HepG2 (cell line): ENCODE measurements around the gene CHPF. TPM values are rescaled to one million over a fixed set of nuclear protein-coding genes. Genes with fewer than 3 reads are reported as not detected.

Source experiments
- ELF1 ChIP-seq: sonication (generic); formaldehyde crosslinking; IDR thresholded peaks from 2 replicates; pipeline ENCODE4 v1.4.0; 2020; ENCODE audit warnings: missing genetic modification reagents
- KDM4B ChIP-seq: sonication (generic); formaldehyde crosslinking; IDR thresholded peaks from 2 replicates; pipeline ENCODE4 v1.4.0; 2020; ENCODE audit warnings: missing genetic modification reagents
- KDM5A ChIP-seq: fragments of 200-600 bp; sonication (generic); IDR thresholded peaks from 2 replicates; pipeline ENCODE4 v1.7.0; 2018; ENCODE audit warnings: antibody characterized with exemption, mild to moderate bottlenecking, low read length, borderline replicate concordance
- KDM6A ChIP-seq: IDR thresholded peaks from 2 replicates; pipeline ENCODE4 v1.6.1; 2016; ENCODE audit warnings: low read depth
- KLF11 ChIP-seq: IDR thresholded peaks from 2 replicates; pipeline ENCODE4 v1.6.1; 2016; ENCODE audit warnings: missing compliant biosample characterization
- KLF12 ChIP-seq: sonication (generic); formaldehyde crosslinking; IDR thresholded peaks from 2 replicates; pipeline ENCODE4 v1.4.0; 2020; ENCODE audit warnings: missing genetic modification reagents, borderline replicate concordance
- MYC ChIP-seq: sonication (generic); formaldehyde crosslinking; IDR thresholded peaks from 2 replicates; pipeline ENCODE4 v1.9.0; 2021; ENCODE audit warnings: missing genetic modification reagents, borderline replicate concordance
- NFE2 ChIP-seq: sonication (generic); formaldehyde crosslinking; IDR thresholded peaks from 2 replicates; pipeline ENCODE4 v1.4.0; 2020; ENCODE audit warnings: missing genetic modification reagents
- PITX1 ChIP-seq: sonication (generic); formaldehyde crosslinking; IDR thresholded peaks from 2 replicates; pipeline ENCODE4 v1.5.1; 2020; ENCODE audit warnings: mild to moderate bottlenecking, missing genetic modification reagents
- PRDM15 ChIP-seq: sonication (generic); formaldehyde crosslinking; IDR thresholded peaks from 2 replicates; pipeline ENCODE4 v1.4.0; 2020; ENCODE audit warnings: missing genetic modification reagents
- SNAPC2 ChIP-seq: sonication (generic); formaldehyde crosslinking; IDR thresholded peaks from 2 replicates; pipeline ENCODE4 v1.8.1; 2022; ENCODE audit warnings: mild to moderate bottlenecking, missing genetic modification reagents
- ZBTB42 ChIP-seq: sonication (generic); formaldehyde crosslinking; IDR thresholded peaks from 2 replicates; pipeline ENCODE4 v1.5.0; 2020; ENCODE audit warnings: mild to moderate bottlenecking, missing genetic modification reagents
- ZFAT ChIP-seq: sonication (generic); formaldehyde crosslinking; conservative IDR thresholded peaks from 2 replicates; pipeline ENCODE4 v1.8.1; 2023; ENCODE audit warnings: missing genetic modification reagents, inconsistent platforms
- ZKSCAN5 ChIP-seq: sonication (generic); formaldehyde crosslinking; IDR thresholded peaks from 2 replicates; pipeline ENCODE4 v1.5.1; 2020; ENCODE audit warnings: mild to moderate bottlenecking, missing genetic modification reagents
- ZNF17 ChIP-seq: sonication (generic); formaldehyde crosslinking; IDR thresholded peaks from 2 replicates; pipeline ENCODE4 v1.5.0; 2020; ENCODE audit warnings: mild to moderate bottlenecking, missing genetic modification reagents
- ZNF446 ChIP-seq: sonication (generic); formaldehyde crosslinking; IDR thresholded peaks from 2 replicates; pipeline ENCODE4 v1.5.0; 2020; ENCODE audit warnings: mild to moderate bottlenecking, missing genetic modification reagents
- ZNF615 ChIP-seq: sonication (generic); formaldehyde crosslinking; IDR thresholded peaks from 2 replicates; pipeline ENCODE4 v1.5.0; 2020; ENCODE audit warnings: mild to moderate bottlenecking, missing genetic modification reagents, borderline replicate concordance
- ZNF749 ChIP-seq: sonication (generic); formaldehyde crosslinking; IDR thresholded peaks from 2 replicates; pipeline ENCODE4 v1.8.0; 2022; ENCODE audit warnings: mild to moderate bottlenecking, missing genetic modification reagents, moderate library complexity, borderline replicate concordance
- ZNF761 ChIP-seq: sonication (generic); formaldehyde crosslinking; conservative IDR thresholded peaks from 2 replicates; pipeline ENCODE4 v1.4.0; 2020; ENCODE audit warnings: mild to moderate bottlenecking, missing genetic modification reagents
- polyA plus RNA-seq, 8 experiments: library from polyadenylated mRNA; depleted of rRNA in 3 of 8; stranded (reverse) in 7 of 8; unstranded in 1 of 8; fragments of >200 nt; fragmentation: Illumina TruSeq in 4 of 8; extraction: Trizol in 4 of 8; gene quantifications; 2 replicates each; pipeline versions ENCODE4 v1.2.1 to v1.2.3, GENCODE V29; 2011 to 2016; ENCODE audit warnings: low read depth in 4 of 8, missing spikeins in 1 of 8, mixed read lengths in 1 of 8; ENCODE audit not compliant: insufficient read depth in 1 of 8
- total RNA-seq, 5 experiments: library from RNA; depleted of rRNA; stranded (reverse); fragments of >200 nt; fragmentation: Illumina TruSeq; extraction: Trizol; gene quantifications; 2 replicates each; pipeline ENCODE4 v1.2.3, GENCODE V29; 2016; ENCODE audit warnings: low read depth in 1 of 5
- TF ChIP-seq, protein P1 (sequence below): IDR thresholded peaks from 2 replicates; pipeline ENCODE4 v1.6.1; 2012; ENCODE audit warnings: low read length, improper control_type of control experiment
- TF ChIP-seq, protein P2 (sequence below): IDR thresholded peaks from 2 replicates; pipeline ENCODE4 v1.6.1; 2016; ENCODE audit warnings: control low read depth

Gene CHPF
- total and polyA plus RNA-seq, 2 of the 13 experiments (the other 11 are each of a cell fraction or from before 2014, with no cell fraction given): 79.6 to 111 TPM

DNA sequence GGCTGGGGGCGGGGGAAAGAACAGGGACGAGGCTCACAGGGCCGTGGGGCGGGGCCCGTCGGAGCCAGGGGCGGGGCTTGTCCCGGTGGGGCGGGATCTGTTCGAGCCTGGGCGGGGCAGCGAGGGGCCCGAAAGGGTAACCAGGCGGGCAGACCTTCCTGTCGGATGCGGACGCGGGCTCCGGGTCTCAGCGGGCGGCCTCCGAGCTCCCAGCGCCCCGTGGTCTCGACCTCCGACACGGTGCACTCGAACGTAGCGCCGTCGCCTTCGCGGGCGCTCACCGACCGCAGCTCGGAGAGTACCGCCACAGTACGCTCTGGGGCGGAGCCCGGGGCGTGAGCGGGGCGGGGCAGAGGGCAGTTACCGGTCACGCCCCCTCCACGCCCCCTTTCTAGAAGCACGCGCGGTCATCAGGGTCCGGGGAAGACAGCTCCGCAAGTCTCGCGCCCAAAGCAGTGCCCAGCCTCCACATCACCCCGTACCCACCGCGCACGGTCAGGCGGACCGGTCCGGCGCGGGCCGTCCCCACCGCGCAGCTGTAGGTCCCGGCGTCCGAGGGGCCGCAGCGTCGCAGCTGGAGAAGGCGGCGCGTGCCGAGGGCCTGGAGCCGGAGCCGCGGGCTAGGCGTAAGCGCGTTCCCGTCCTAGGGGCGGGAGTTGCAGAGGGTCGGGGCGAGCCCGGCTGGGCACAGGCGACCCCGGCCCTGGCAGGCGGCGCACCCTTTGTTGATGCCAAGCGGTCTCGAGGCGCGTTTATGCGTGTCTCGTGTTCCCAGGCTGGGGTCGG, 9.0 kb upstream of the CHPF start (continued):
- TF ChIP-seq PRDM15 (CRISPR knock-in tag) (no peak; the same call in 1 of the 2 replicates), MYC (CRISPR knock-in tag) (peak; percentile 84), ZNF615 (CRISPR knock-in tag) (no peak), SNAPC2 (CRISPR knock-in tag) (peak; percentile 56; the same call in 1 of the 2 replicates), KDM4B (CRISPR knock-in tag) (0 out of 2 replicates have a peak, but pooled peaks have one; percentile 20), KDM5A (peak; percentile 23; the same call in 1 of the 2 replicates), KLF12 (peak; percentile 46; the same call in 1 of the 2 replicates), NFE2 (CRISPR knock-in tag) (no peak), ZKSCAN5 (CRISPR knock-in tag) (no peak), ZNF749 (CRISPR knock-in tag) (peak; percentile 52; the same call in 1 of the 2 replicates), ZNF761 (no peak), ZNF446 (CRISPR knock-in tag) (peak; percentile 27; the same call in 1 of the 2 replicates), ZBTB42 (CRISPR knock-in tag) (no peak), KDM6A (CRISPR knock-in tag) (no peak), ELF1 (CRISPR knock-in tag) (peak; percentile 36; the same call in 1 of the 2 replicates), PITX1 (CRISPR knock-in tag) (peak; percentile 29; the same call in 1 of the 2 replicates), ZNF17 (CRISPR knock-in tag) (no peak), KLF11 (CRISPR knock-in tag) (no peak), ZFAT (CRISPR knock-in tag) (no peak)
- TF ChIP-seq, protein P1, sequence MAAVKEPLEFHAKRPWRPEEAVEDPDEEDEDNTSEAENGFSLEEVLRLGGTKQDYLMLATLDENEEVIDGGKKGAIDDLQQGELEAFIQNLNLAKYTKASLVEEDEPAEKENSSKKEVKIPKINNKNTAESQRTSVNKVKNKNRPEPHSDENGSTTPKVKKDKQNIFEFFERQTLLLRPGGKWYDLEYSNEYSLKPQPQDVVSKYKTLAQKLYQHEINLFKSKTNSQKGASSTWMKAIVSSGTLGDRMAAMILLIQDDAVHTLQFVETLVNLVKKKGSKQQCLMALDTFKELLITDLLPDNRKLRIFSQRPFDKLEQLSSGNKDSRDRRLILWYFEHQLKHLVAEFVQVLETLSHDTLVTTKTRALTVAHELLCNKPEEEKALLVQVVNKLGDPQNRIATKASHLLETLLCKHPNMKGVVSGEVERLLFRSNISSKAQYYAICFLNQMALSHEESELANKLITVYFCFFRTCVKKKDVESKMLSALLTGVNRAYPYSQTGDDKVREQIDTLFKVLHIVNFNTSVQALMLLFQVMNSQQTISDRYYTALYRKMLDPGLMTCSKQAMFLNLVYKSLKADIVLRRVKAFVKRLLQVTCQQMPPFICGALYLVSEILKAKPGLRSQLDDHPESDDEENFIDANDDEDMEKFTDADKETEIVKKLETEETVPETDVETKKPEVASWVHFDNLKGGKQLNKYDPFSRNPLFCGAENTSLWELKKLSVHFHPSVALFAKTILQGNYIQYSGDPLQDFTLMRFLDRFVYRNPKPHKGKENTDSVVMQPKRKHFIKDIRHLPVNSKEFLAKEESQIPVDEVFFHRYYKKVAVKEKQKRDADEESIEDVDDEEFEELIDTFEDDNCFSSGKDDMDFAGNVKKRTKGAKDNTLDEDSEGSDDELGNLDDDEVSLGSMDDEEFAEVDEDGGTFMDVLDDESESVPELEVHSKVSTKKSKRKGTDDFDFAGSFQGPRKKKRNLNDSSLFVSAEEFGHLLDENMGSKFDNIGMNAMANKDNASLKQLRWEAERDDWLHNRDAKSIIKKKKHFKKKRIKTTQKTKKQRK: no peak
- TF ChIP-seq, protein P2, sequence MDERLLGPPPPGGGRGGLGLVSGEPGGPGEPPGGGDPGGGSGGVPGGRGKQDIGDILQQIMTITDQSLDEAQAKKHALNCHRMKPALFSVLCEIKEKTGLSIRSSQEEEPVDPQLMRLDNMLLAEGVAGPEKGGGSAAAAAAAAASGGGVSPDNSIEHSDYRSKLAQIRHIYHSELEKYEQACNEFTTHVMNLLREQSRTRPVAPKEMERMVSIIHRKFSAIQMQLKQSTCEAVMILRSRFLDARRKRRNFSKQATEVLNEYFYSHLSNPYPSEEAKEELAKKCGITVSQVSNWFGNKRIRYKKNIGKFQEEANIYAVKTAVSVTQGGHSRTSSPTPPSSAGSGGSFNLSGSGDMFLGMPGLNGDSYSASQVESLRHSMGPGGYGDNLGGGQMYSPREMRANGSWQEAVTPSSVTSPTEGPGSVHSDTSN: no peak
